ENCODE data around the gene PPP1R3E.

PPP1R3E gene

DNA sequence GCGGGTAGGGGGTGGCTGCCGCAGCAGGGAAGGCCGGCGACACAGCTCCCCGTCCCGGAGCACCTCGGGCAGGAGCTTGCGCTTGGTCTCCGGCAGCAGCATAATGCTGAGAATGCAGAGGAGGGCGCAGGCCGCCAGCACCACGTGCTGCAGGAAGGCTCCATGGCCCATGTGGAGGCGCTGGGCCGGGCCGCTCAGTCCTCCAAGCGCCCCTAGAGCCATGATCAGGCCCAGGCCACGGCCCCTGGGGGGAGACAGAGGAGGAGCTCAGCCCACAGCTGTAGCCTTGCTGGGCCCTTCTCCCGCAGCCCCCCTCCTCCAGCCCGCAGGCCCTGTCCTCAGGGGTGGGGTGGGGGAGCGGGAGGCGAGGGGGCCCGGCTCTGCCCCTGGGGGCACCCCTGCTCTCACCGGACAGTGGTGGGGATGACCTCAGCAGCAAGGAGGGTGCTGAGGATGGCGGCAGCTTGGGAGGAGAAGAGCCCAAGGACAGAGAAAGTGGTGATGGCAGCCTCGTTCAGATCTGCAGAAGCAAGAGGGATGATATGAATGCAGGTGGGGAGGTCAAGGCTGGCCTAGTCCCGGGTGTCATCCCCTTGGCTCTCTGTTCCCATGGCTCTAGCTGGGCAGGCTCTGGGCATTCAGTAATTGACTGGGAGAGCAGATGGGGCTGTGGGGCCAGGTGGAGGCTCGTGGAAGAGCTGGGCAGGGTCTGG is 44.2 kb upstream of the PPP1R3E start:
- TF ChIP-seq TAF1 (IDR thresholded peaks at IDR 0.05; ENCODE audit: low read depth) = no peak
- no peak for TF ChIP-seq TCF12 (IDR thresholded peaks at IDR 0.05; ENCODE audit: low read depth)
- TF ChIP-seq CREB1 (IDR thresholded peaks at IDR 0.05; ENCODE audit: low read depth) = no peak
- TF ChIP-seq REST (IDR thresholded peaks at IDR 0.05; ENCODE audit: low read depth) = no peak

GRCh38 chr14:23345987-23346692 is 43.5 kb upstream of the PPP1R3E start:
- TF ChIP-seq TAF1 (IDR thresholded peaks at IDR 0.05; ENCODE audit: low read depth) (no peak), EP300 (IDR thresholded peaks at IDR 0.05; ENCODE audit: borderline replicate concordance) (no peak), ZBTB7A (IDR thresholded peaks at IDR 0.05; ENCODE audit: low read depth) (no peak), RAD21 (IDR thresholded peaks at IDR 0.05; ENCODE audit: low read depth) (no peak), CEBPB (IDR thresholded peaks at IDR 0.05) (no peak)

DNA sequence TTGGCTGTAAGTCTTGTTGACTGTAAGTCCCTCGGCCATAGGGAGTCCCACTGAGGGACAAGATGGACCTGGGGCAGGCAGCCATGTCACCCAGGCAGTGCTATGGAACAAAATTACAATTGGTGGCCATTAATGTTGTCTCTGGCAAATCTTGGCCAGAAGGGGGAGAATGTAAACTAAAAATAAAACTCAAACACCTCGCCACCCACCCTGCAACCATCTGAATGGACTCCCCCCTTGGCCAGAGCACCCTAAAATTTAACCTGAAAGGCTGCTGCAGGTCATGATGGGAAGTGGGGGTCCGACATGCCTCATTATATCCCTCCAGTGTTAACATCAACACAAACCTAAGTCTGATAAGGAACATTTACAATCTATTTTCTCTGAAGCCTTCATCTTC is 41.8 kb upstream of the PPP1R3E start:
- no peak for TF ChIP-seq REST (IDR thresholded peaks at IDR 0.05; ENCODE audit: low read depth)
- no peak for TF ChIP-seq NFIC (IDR thresholded peaks at IDR 0.05)
- TF ChIP-seq MAX (IDR thresholded peaks at IDR 0.05) = no peak
- TF ChIP-seq YY1 (IDR thresholded peaks at IDR 0.05; ENCODE audit: low read depth) = no peak
- TF ChIP-seq RAD21 (IDR thresholded peaks at IDR 0.05; ENCODE audit: low read depth) = no peak
- TF ChIP-seq, protein P1, sequence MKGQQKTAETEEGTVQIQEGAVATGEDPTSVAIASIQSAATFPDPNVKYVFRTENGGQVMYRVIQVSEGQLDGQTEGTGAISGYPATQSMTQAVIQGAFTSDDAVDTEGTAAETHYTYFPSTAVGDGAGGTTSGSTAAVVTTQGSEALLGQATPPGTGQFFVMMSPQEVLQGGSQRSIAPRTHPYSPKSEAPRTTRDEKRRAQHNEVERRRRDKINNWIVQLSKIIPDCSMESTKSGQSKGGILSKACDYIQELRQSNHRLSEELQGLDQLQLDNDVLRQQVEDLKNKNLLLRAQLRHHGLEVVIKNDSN (IDR thresholded peaks at IDR 0.05) = no peak
- no peak for TF ChIP-seq EP300 (IDR thresholded peaks at IDR 0.05; ENCODE audit: borderline replicate concordance)
- TF ChIP-seq CEBPB (IDR thresholded peaks at IDR 0.05) = no peak
- TF ChIP-seq CREB1 (IDR thresholded peaks at IDR 0.05; ENCODE audit: low read depth) = no peak
- TF ChIP-seq ZBTB7A (IDR thresholded peaks at IDR 0.05; ENCODE audit: low read depth) = no peak

- TF ChIP-seq MAX (IDR thresholded peaks at IDR 0.05) = no peak
- no peak for TF ChIP-seq FOXM1 (IDR thresholded peaks at IDR 0.05; ENCODE audit: borderline replicate concordance, low read depth)
- no peak for TF ChIP-seq EP300 (IDR thresholded peaks at IDR 0.05; ENCODE audit: borderline replicate concordance)
- no peak for TF ChIP-seq ZBTB7A (IDR thresholded peaks at IDR 0.05; ENCODE audit: low read depth)
- TF ChIP-seq TEAD4 (IDR thresholded peaks at IDR 0.05) = no peak
- TF ChIP-seq EGR1 (IDR thresholded peaks at IDR 0.05) = no peak
- TF ChIP-seq, protein P1 (IDR thresholded peaks at IDR 0.05) = no peak
- no peak for TF ChIP-seq REST (IDR thresholded peaks at IDR 0.05; ENCODE audit: low read depth)
- no peak for TF ChIP-seq YY1 (IDR thresholded peaks at IDR 0.05; ENCODE audit: low read depth)
- no peak for TF ChIP-seq TAF1 (IDR thresholded peaks at IDR 0.05; ENCODE audit: low read depth)
- TF ChIP-seq TCF12 (IDR thresholded peaks at IDR 0.05; ENCODE audit: low read depth) = no peak
These were observed 37.0 kb upstream of the PPP1R3E start for GRCh38 chr14:23339506-23340268.
